ENCODE measurements around the gene KNDC1. TPM values are rescaled to one million over a fixed set of nuclear protein-coding genes. Genes with fewer than 3 reads are reported as not detected.
"Not testable (repeated sequence)": the region's sequence is repeated elsewhere in the genome, so short reads cannot be mapped to it uniquely, and the experiment has no call there.

The KNDC1 gene
- total RNA-seq, 1 donor from 2014 or later = 0.09 TPM

DNA sequence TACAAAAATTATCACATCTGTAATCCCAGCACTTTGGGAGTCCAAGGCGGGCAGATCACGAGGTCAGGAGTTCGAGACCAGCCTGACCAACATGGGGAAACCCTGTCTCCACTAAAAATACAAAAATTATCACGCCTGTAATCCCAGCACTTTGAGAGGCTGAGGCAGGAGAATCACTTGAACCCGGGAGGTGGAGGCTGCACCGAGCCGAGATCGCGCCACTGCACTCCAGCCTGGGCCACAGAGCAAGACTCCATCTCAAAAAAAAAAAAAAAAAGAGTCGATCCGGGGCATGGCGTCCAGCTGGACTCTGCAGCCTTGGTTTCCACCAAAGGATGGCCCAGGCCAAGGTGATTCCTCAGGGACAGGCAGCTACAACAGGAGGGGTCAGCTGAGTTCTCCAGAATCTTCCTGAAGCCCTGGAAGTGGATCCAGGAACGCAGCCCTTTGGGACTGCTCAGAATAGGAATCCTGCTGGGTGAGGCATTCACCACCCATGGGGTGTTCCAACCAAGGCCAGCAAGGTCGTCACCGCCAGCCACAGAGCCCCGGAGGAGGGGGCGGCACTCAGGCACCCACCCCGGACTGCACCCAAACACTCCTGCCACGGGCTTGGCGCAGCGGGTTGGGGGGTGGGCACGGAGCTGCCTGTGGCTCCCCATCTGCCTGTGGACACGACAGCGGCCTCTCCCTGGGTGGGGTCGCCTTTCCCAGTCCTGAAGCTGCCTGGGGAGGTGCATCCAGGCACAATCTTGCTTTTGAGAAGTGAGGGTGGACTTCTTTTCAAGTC, 58.0 kb downstream of the KNDC1 start:
- Mint-ChIP-seq H3K27me3 (peaks cover 12% of the 10 kb centered on the region), H3K4me3 (no peak overlapping the region), H3K36me3 (ENCODE audit: low read depth) (no peaks in the 10 kb centered on the region), H3K9me3 (no peaks in the 10 kb centered on the region), H3K27ac (no peak overlapping the region), H3K4me1 (no peaks in the 10 kb centered on the region)
- TF ChIP-seq, protein P1, sequence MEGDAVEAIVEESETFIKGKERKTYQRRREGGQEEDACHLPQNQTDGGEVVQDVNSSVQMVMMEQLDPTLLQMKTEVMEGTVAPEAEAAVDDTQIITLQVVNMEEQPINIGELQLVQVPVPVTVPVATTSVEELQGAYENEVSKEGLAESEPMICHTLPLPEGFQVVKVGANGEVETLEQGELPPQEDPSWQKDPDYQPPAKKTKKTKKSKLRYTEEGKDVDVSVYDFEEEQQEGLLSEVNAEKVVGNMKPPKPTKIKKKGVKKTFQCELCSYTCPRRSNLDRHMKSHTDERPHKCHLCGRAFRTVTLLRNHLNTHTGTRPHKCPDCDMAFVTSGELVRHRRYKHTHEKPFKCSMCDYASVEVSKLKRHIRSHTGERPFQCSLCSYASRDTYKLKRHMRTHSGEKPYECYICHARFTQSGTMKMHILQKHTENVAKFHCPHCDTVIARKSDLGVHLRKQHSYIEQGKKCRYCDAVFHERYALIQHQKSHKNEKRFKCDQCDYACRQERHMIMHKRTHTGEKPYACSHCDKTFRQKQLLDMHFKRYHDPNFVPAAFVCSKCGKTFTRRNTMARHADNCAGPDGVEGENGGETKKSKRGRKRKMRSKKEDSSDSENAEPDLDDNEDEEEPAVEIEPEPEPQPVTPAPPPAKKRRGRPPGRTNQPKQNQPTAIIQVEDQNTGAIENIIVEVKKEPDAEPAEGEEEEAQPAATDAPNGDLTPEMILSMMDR (IDR thresholded peaks at IDR 0.05) = no peak
- CTCF ChIA-PET = no interaction called here
- POLR2A ChIA-PET = no interaction called here
- ATAC-seq (ENCODE audit: low read depth) (no peak), DNase-seq (no peak)
- intact Hi-C loops (cut with micrococcal nuclease) = no loop called here

DNA sequence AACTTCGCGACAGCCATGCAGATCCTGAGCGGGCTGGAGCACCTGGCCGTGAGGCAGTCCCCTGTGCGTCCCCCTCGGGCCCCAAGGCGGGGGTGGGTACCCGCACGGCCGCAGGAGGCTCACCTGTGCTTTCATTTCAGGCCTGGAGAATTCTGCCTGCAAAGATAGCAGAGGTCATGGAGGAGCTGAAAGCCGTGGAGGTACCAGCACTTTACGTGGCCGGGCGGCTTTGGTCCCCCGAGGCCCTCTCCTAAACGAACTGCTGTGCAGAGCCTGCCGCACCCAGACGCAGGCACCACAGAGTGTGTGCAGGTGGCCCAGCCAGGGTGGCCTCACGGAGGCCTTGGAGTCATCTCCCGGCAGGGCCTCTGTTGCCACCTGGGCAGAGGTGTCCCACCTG, 58.9 kb downstream of the KNDC1 start:
- H3K36me3 Mint-ChIP-seq (ENCODE audit: low read depth) = no peaks in the 10 kb centered on the region
- DNase-seq (no peak), ATAC-seq (ENCODE audit: low read depth) (no peak)
- CTCF ChIA-PET = no interaction called here
- no peak overlapping the region for H3K27ac Mint-ChIP-seq
- TF ChIP-seq, protein P1 (IDR thresholded peaks at IDR 0.05) = no peak
- POLR2A ChIA-PET = no interaction called here
- H3K27me3 Mint-ChIP-seq = peaks cover 12% of the 10 kb centered on the region
- H3K4me3 Mint-ChIP-seq = no peak overlapping the region
- H3K4me1 Mint-ChIP-seq = no peaks in the 10 kb centered on the region
- no peaks in the 10 kb centered on the region for H3K9me3 Mint-ChIP-seq
- intact Hi-C loops (cut with micrococcal nuclease) = no loop called here

- POLR2A ChIA-PET = no interaction called here
- H3K9me3 Mint-ChIP-seq = no peaks in the 10 kb centered on the region
- no peaks in the 10 kb centered on the region for H3K36me3 Mint-ChIP-seq (ENCODE audit: low read depth)
- no peak overlapping the region for H3K27ac Mint-ChIP-seq
- DNase-seq (no peak), ATAC-seq (ENCODE audit: low read depth) (no peak)
- H3K27me3 Mint-ChIP-seq = peaks cover 17% of the 10 kb centered on the region
- CTCF ChIA-PET = no interaction called here
- H3K4me3 Mint-ChIP-seq = no peak overlapping the region
- H3K4me1 Mint-ChIP-seq = no peaks in the 10 kb centered on the region
- intact Hi-C loops (cut with micrococcal nuclease) = no loop called here
- TF ChIP-seq, protein P1 (IDR thresholded peaks at IDR 0.05) = no peak
Observed at GRCh38 chr10:133219782-133220181, 59.8 kb downstream of the KNDC1 start.

DNA sequence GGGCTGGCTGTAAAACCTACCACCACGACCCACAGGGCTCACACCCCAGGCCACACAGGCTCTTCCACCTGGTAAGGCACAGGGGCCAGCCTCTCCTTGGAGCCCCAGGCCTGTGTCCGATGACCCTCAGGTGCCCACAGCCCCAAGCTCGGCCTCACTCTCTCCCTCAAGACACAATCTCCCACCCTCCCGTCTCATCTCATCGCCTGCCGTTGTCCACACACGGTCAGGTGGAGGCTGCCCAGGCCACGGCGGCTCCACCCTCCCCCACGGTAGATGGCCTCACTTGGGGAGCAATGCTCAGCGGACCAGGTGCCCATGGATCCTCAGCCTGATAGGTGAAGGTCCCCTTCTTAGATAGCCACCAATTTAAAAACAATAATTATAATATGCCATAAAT, 61.3 kb downstream of the KNDC1 start:
- Mint-ChIP-seq H3K4me1 (peaks cover 10% of the 10 kb centered on the region), H3K27ac (no peak overlapping the region), H3K9me3 (no peaks in the 10 kb centered on the region), H3K27me3 (peaks cover 20% of the 10 kb centered on the region), H3K36me3 (ENCODE audit: low read depth) (no peaks in the 10 kb centered on the region), H3K4me3 (no peak overlapping the region)
- ChIA-PET CTCF (no interaction called here), POLR2A (no interaction called here)
- DNase-seq (no peak), ATAC-seq (ENCODE audit: low read depth) (no peak)
- intact Hi-C loops (cut with micrococcal nuclease) = no loop called here
- TF ChIP-seq, protein P1 (IDR thresholded peaks at IDR 0.05) = no peak

GRCh38 chr10:133221756-133222155, 61.7 kb downstream of the KNDC1 start:
- DNase-seq; H3K4me3 Mint-ChIP-seq; H3K36me3 Mint-ChIP-seq (ENCODE audit: low read depth); H3K27ac Mint-ChIP-seq; intact Hi-C loops (cut with micrococcal nuclease); CTCF ChIA-PET; H3K9me3 Mint-ChIP-seq; ATAC-seq (ENCODE audit: low read depth); POLR2A ChIA-PET: not testable (repeated sequence)
- peaks cover 24% of the 10 kb centered on the region for H3K27me3 Mint-ChIP-seq
- H3K4me1 Mint-ChIP-seq = peaks cover 11% of the 10 kb centered on the region

DNA sequence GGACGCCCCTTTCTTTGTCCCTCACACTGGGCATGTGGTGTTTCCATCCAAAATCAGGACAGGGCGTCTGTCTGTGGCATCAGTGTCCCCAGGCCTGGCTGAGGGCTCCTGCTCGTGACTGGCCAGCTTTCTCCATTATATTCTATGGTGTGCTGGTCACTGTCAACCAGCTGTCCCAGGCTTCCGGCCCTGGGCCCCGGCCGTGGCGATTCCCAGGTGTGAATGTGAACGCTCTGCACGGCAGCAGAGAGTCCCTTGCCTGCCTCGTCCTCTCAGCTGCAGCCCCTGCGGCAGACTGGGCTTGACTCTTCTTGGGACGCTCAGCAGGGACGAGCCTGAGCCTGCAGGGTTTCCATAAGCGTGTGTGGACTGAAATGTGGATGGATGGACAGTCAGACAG, 64.1 kb downstream of the KNDC1 start:
- ATAC-seq (ENCODE audit: low read depth) = no peak
- ChIA-PET POLR2A (no interaction called here), CTCF (no interaction called here)
- Mint-ChIP-seq H3K36me3 (ENCODE audit: low read depth) (no peaks in the 10 kb centered on the region), H3K27ac (no peak overlapping the region), H3K4me3 (no peak overlapping the region), H3K4me1 (peaks cover 13% of the 10 kb centered on the region), H3K9me3 (no peaks in the 10 kb centered on the region), H3K27me3 (peaks cover 39% of the 10 kb centered on the region)
- TF ChIP-seq, protein P1 (IDR thresholded peaks at IDR 0.05) = no peak
- no peak for DNase-seq
- intact Hi-C loops (cut with micrococcal nuclease) = no loop called here
